Measurements from ENCODE around the gene ATG4B. TPM values are rescaled to one million over a fixed set of nuclear protein-coding genes. Genes with fewer than 3 reads are reported as not detected.

Gene ATG4B
- total and polyA plus RNA-seq, 2 of the 4 experiments (the other 2 are of a cell fraction), result 113 to 146 TPM

DNA sequence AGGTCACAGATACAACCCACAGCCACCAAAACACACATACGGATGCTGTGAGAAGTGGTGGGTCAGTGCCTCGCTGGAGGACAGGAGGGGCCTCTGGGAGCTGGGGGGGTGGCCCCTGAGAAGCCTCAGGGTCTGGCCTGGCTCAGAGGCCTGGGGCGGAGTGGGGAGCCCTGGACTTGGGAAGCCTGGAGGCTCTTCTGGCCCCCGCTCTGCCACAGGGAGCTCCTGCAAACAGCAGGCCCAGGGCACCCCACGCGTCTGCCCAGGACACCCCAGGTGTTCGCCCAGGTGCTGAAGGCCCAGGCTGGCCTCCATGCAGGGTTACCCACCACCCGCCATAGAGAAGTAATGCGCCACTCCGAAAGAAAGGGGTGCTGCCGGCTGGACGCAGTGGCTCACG, 26.4 kb upstream of the ATG4B start:
- CTCF ChIA-PET, result interaction anchor here (1.2 to 1.9 kb wide), 2 partner anchors 13 to 61 kb away, joined by 3 to 4 read pairs; no protein-coding TSS in a partner anchor
- H3K9ac ChIP-seq (ENCODE audit: low read depth, low read length), result no peak overlapping the region

More for the DNA sequence above, 26.4 kb upstream of the ATG4B start:
- Histone ChIP-seq H3K56ac (ENCODE audit: extremely low read depth, insufficient read depth, low read length) (no peak overlapping the region), H2AK9ac (replicated peaks; ENCODE audit: low read depth, low read length, poor library complexity) (peak overlapping the region; percentile 26), H3K9me1 (ENCODE audit: insufficient read depth, low read length) (peaks cover 13% of the 10 kb centered on the region), H4K20me1 (ENCODE audit: insufficient read depth, low read length) (peaks cover 17% of the 10 kb centered on the region), H3K4me1 (ENCODE audit: control insufficient read depth, insufficient read depth, low read length) (peaks cover 13% of the 10 kb centered on the region), H3K23ac (ENCODE audit: low read depth, low read length) (no peak overlapping the region), H2BK20ac (ENCODE audit: low read depth, low read length) (no peak overlapping the region), H2BK5ac (ENCODE audit: low read depth, low read length, poor library complexity, severe bottlenecking) (no peak overlapping the region), H3K4me2 (ENCODE audit: low read depth, low read length) (no peak overlapping the region), H4K8ac (ENCODE audit: low read depth in 2 of 2, low read length in 2 of 2) (no peak overlapping the region), H2AK5ac (ENCODE audit: low read depth, low read length) (no peak overlapping the region), H3K18ac (ENCODE audit: low read depth, low read length) (no peak overlapping the region), H3K4me3 (ENCODE audit: insufficient read depth, low read depth, low read length) (no peak overlapping the region), H3K9me3 (ENCODE audit: control insufficient read depth, insufficient read depth, low read length) (no peaks in the 10 kb centered on the region), H2BK15ac (ENCODE audit: low read depth, low read length) (no peak overlapping the region), H3K27ac (ENCODE audit: insufficient read depth, low read length) (no peak overlapping the region), H4K5ac (ENCODE audit: low read depth, low read length) (no peak overlapping the region), H3K79me1 (ENCODE audit: low read depth in 1 of 2, low read length in 2 of 2) (peaks cover 37 to 74% of the 10 kb centered on the region in 2 experiments), H3K27me3 (ENCODE audit: control insufficient read depth, insufficient read depth, low read length) (no peaks in the 10 kb centered on the region), H2AFZ (replicated peaks; ENCODE audit: low read length, poor library complexity) (no peak overlapping the region), H3K14ac (replicated peaks; ENCODE audit: low read depth, low read length) (no peak overlapping the region), H4K91ac (ENCODE audit: insufficient read depth, low read depth, low read length) (no peak overlapping the region), H3K4ac (ENCODE audit: low read depth, low read length) (no peak overlapping the region), H2BK120ac (ENCODE audit: low read depth, low read length) (no peak overlapping the region), H3K36me3 (ENCODE audit: control insufficient read depth, insufficient read depth, low read length) (peaks cover 9% of the 10 kb centered on the region)
- ATAC-seq (ENCODE audit: low read depth) (no peak), DNase-seq (no peak)
- no CpG with 5 or more reads among the region's 13 CpGs for WGBS, 2 experiments (ENCODE audit: extremely low coverage in 2 of 2, insufficient read length in 1 of 2)
- intact Hi-C loops (cut with micrococcal nuclease) (no loop called here), in situ Hi-C loops (cut with MboI; ENCODE audit: low sequenced_read_pairs) (no loop called here), dilution Hi-C loops (cut with HindIII; ENCODE audit: low sequenced_read_pairs, unreplicated experiment) (no loop called here)
- POLR2A ChIA-PET (ENCODE audit: unreplicated experiment), result no interaction called here
- no TSS peak for BruUV-seq (replicated peaks)
- no peak for TF ChIP-seq CHD1 (IDR thresholded peaks at IDR 0.05; ENCODE audit: low read depth, low read length)
- TF ChIP-seq SMC3 (IDR thresholded peaks at IDR 0.05; ENCODE audit: low read depth, low read length), result no peak
- no peak for TF ChIP-seq RAD21 (IDR thresholded peaks at IDR 0.05; ENCODE audit: low read length)
- no peak for TF ChIP-seq MAFK (IDR thresholded peaks at IDR 0.05; ENCODE audit: low read depth, low read length)
- no peak for TF ChIP-seq NFE2L2 (IDR thresholded peaks at IDR 0.05; ENCODE audit: low read depth, low read length)
- no peak for TF ChIP-seq BHLHE40 (IDR thresholded peaks at IDR 0.05; ENCODE audit: low read depth, low read length)
- TF ChIP-seq, protein P1, sequence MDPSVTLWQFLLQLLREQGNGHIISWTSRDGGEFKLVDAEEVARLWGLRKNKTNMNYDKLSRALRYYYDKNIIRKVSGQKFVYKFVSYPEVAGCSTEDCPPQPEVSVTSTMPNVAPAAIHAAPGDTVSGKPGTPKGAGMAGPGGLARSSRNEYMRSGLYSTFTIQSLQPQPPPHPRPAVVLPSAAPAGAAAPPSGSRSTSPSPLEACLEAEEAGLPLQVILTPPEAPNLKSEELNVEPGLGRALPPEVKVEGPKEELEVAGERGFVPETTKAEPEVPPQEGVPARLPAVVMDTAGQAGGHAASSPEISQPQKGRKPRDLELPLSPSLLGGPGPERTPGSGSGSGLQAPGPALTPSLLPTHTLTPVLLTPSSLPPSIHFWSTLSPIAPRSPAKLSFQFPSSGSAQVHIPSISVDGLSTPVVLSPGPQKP (IDR thresholded peaks at IDR 0.05; ENCODE audit: borderline replicate concordance, low read depth, low read length), result no peak
- no peak for TF ChIP-seq RCOR1 (IDR thresholded peaks at IDR 0.05; ENCODE audit: insufficient replicate concordance, low read length)
- TF ChIP-seq USF2 (IDR thresholded peaks at IDR 0.05; ENCODE audit: low read depth, low read length), result no peak
- no peak for TF ChIP-seq MAZ (IDR thresholded peaks at IDR 0.05; ENCODE audit: borderline replicate concordance, low read depth, low read length)
- no peak for TF ChIP-seq RFX5 (IDR thresholded peaks at IDR 0.05; ENCODE audit: low read depth, low read length)
- TF ChIP-seq CTCF (conservative IDR thresholded peaks at IDR 0.05; ENCODE audit: low read depth, low read length), result no peak
- TF ChIP-seq POLR2A (IDR thresholded peaks at IDR 0.05; ENCODE audit: low read depth, low read length), result no peak
- no peak for TF ChIP-seq FOS (IDR thresholded peaks at IDR 0.05; ENCODE audit: low read depth, low read length)
